Fibroblast of the aortic adventitia (primary cell): ENCODE data around the gene ZFP36L2. TPM values are rescaled to one million over a fixed set of nuclear protein-coding genes. Genes with fewer than 3 reads are reported as not detected.

ENCODE experiments used
- DNase-seq: peaks from one replicate; pipeline ENCODE4 v3.0.0-alpha.2; 2010; ENCODE audit warnings: low read depth
- H3K4me3 ChIP-seq: 2 replicates; pipeline ENCODE4 v1.5.1; 2011; ENCODE audit warnings: low read depth, mild to moderate bottlenecking, control low read depth, low read length, moderate library complexity
- CTCF ChIP-seq: IDR thresholded peaks from 2 replicates; pipeline ENCODE4 v1.5.1; 2011; ENCODE audit warnings: mild to moderate bottlenecking, low read length, control low read depth, inconsistent platforms; ENCODE audit not compliant: insufficient read depth
- total RNA-seq: library from RNA; depleted of rRNA; stranded (reverse); fragments of >200 nt; gene quantifications from 2 replicates; pipeline ENCODE4 v1.2.3, GENCODE V29; 2012; ENCODE audit warnings: low replicate concordance

The ZFP36L2 gene
- total RNA-seq, 1 donor, result 34.3 TPM

DNA sequence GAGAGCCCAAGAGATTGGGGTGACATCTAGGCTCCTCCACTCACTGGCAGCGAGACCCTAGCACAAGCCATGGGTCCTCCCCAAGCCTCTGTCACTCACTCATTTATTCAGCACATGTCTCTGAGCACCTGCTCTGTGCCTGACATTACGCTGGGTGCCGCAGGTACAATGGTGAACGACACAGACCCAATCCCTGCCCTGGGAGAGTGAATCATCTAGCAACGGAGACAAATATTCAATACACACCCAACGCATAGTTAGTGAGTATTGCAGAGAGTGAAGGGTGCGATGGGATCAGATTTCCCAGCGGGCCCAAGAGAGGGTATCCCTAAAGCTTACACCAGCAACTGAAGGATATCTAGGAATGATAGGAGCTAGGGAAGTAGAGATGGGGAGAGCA is 45.5 kb downstream of the ZFP36L2 start:
- no peak overlapping the region for H3K4me3 ChIP-seq
- no peak for TF ChIP-seq CTCF
- DNase-seq, result no peak

GRCh38 chr2:43179942-43180341 is 46.5 kb downstream of the ZFP36L2 start:
- no peak overlapping the region for H3K4me3 ChIP-seq
- TF ChIP-seq CTCF, result no peak
- DNase-seq, result no peak

- DNase-seq, result peak; percentile 88
- no peak overlapping the region for H3K4me3 ChIP-seq
- no peak for TF ChIP-seq CTCF
These were observed 47.5 kb downstream of the ZFP36L2 start for GRCh38 chr2:43178602-43179542.

GRCh38 chr2:43178055-43178598 is 48.3 kb downstream of the ZFP36L2 start:
- no peak for DNase-seq
- no peak for TF ChIP-seq CTCF
- H3K4me3 ChIP-seq, result no peak overlapping the region

DNA sequence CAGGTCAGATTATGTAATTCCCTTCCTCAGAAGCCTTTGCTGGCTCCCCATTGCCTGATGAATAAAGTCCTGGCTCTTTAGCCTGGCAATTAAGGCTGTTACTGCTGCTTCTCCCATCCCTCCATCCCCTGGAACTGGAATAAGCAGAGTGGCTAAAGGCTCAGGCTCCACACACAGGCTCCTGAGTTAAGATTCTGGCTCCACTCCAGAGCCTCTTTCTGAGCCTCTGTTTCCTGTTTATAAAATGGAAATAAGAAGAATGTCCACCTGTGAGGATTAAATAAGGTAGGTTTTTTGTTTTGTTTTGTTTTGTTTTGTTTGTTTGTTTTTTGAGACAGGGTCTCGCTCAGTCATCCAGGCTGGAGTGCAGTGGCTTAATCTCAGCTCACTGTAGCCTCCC is 50.0 kb downstream of the ZFP36L2 start:
- no peak overlapping the region for H3K4me3 ChIP-seq
- no peak for TF ChIP-seq CTCF
- no peak for DNase-seq

DNA sequence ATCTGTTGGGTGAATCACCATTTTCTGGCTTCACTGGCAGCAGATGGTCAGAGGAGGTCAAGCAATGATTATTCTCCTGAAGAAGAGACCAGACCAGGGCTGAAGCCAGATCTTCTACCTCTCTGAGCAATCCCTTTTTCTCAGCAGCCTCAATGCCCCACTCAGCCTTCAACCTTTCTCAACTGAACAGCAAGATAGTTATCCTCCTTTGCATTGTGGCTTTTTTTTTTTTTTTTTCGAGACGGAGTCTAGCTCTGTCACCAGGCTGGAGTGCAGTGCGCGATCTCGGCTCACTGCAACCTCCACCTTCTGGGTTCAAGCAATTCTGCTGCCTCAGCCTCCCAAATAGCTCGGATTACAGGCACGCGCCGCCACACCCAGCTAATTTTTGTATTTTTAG is 50.5 kb downstream of the ZFP36L2 start:
- TF ChIP-seq CTCF, result no peak
- no peak overlapping the region for H3K4me3 ChIP-seq
- DNase-seq, result no peak
